ENCODE data around the gene MYBPC1. TPM values are rescaled to one million over a fixed set of nuclear protein-coding genes. Genes with fewer than 3 reads are reported as not detected.

Gene MYBPC1
- total RNA-seq, 5 donors from 2014 or later (not counting 1 experiment from before 2014, with no cell fraction given), result not detected

DNA sequence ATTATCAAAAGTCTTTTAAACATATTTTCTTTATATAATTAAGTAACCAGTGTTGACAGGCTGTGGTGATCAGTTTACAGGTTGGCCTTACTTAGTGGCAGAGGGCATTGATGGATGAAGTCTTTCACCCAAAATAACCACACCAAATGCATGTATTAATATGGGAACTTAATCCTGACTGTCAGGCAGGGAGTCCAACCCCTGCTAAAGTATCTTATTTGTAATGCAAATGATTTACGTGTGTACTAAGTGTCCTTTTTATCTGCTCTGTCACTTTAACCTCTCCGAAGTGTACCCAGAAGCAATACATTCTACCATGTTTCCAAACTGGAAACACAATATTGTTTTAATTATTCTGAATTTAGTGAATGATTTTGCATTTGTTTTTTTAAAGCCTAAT lies 1.4 kb downstream of the MYBPC1 start:
- no peaks in the 10 kb centered on the region for H3K4me1 ChIP-seq (ENCODE audit: control insufficient read depth in 1 of 2, extremely low read depth in 1 of 2, insufficient read depth in 2 of 2, low read length in 2 of 2)
- ChIA-PET CTCF (no interaction called here), POLR2A (no interaction called here)

GRCh38 chr12:101597164-101597563 lies 2.4 kb downstream of the MYBPC1 start:
- no peak overlapping the region for H3K27ac ChIP-seq (ENCODE audit: low read length)
- DNase-seq, result no peak
- no peaks in the 10 kb centered on the region for H3K36me3 Mint-ChIP-seq
- H3K9me3 ChIP-seq, result no peaks in the 10 kb centered on the region
- WGBS (ENCODE audit: insufficient coverage), result 50% methylated on average over 1 of the region's 2 CpGs
- peaks cover 0 to 3% of the 10 kb centered on the region in 2 experiments for H3K27me3 ChIP-seq (replicated peaks in 1 of 2; ENCODE audit: control insufficient read depth in 2 of 2, extremely low read depth in 1 of 2, insufficient read depth in 2 of 2, low read length in 1 of 2)
- ATAC-seq (replicated peaks in 1 of 4), result no peak
- H3K4me1 ChIP-seq (ENCODE audit: control insufficient read depth in 1 of 2, extremely low read depth in 1 of 2, insufficient read depth in 2 of 2, low read length in 2 of 2), result no peaks in the 10 kb centered on the region
- H3K27ac Mint-ChIP-seq, result no peak overlapping the region
- H3K9me3 Mint-ChIP-seq, result no peaks in the 10 kb centered on the region
- H3K4me1 Mint-ChIP-seq, result no peaks in the 10 kb centered on the region
- POLR2A ChIA-PET, result no interaction called here
- no peaks in the 10 kb centered on the region for H3K36me3 ChIP-seq (ENCODE audit: control insufficient read depth in 2 of 2, extremely low read depth in 1 of 2, insufficient read depth in 1 of 2, low read length in 1 of 2)
- H3K27me3 Mint-ChIP-seq, result peaks cover 0 to 3% of the 10 kb centered on the region in 2 donors
- no peak overlapping the region for H3K4me3 ChIP-seq (ENCODE audit: control insufficient read depth in 1 of 2, extremely low read depth in 1 of 2, low read length in 1 of 2)
- H3K4me3 Mint-ChIP-seq, result no peak overlapping the region
- CTCF ChIA-PET, result no interaction called here

More for the DNA sequence above, 1.4 kb downstream of the MYBPC1 start:
- no peak overlapping the region for H3K4me3 ChIP-seq (ENCODE audit: control insufficient read depth in 1 of 2, extremely low read depth in 1 of 2, low read length in 1 of 2)
- no peaks in the 10 kb centered on the region for H3K36me3 ChIP-seq (ENCODE audit: control insufficient read depth in 2 of 2, extremely low read depth in 1 of 2, insufficient read depth in 1 of 2, low read length in 1 of 2)
- no peaks in the 10 kb centered on the region for H3K36me3 Mint-ChIP-seq
- no CpG with 5 or more reads among the region's 2 CpGs for WGBS (ENCODE audit: insufficient coverage)
- H3K27me3 Mint-ChIP-seq, result peaks cover 0 to 1% of the 10 kb centered on the region in 2 donors
- no peak overlapping the region for H3K27ac Mint-ChIP-seq
- H3K27ac ChIP-seq (ENCODE audit: low read length), result no peak overlapping the region
- H3K27me3 ChIP-seq (replicated peaks in 1 of 2; ENCODE audit: control insufficient read depth in 2 of 2, extremely low read depth in 1 of 2, insufficient read depth in 2 of 2, low read length in 1 of 2), result peaks cover 0 to 3% of the 10 kb centered on the region in 2 experiments
- DNase-seq (no peak), ATAC-seq (replicated peaks in 1 of 4) (no peak)
- no peaks in the 10 kb centered on the region for H3K9me3 ChIP-seq
- H3K9me3 Mint-ChIP-seq, result no peaks in the 10 kb centered on the region
- H3K4me1 Mint-ChIP-seq, result no peaks in the 10 kb centered on the region
- no peak overlapping the region for H3K4me3 Mint-ChIP-seq

- ChIA-PET POLR2A (no interaction called here), CTCF (no interaction called here)
Observed at GRCh38 chr12:101598483-101598882, 3.7 kb downstream of the MYBPC1 start.

GRCh38 chr12:101599311-101599710 lies 4.5 kb downstream of the MYBPC1 start:
- H3K4me1 Mint-ChIP-seq, result no peaks in the 10 kb centered on the region
- H3K27me3 Mint-ChIP-seq, result peaks cover 0 to 3% of the 10 kb centered on the region in 2 donors
- no peaks in the 10 kb centered on the region for H3K36me3 ChIP-seq (ENCODE audit: control insufficient read depth in 2 of 2, extremely low read depth in 1 of 2, insufficient read depth in 1 of 2, low read length in 1 of 2)
- ChIA-PET POLR2A (no interaction called here), CTCF (no interaction called here)
- WGBS (ENCODE audit: insufficient coverage), result no CpG with 5 or more reads among the region's 1 CpG
- peaks cover 0 to 3% of the 10 kb centered on the region in 2 experiments for H3K27me3 ChIP-seq (replicated peaks in 1 of 2; ENCODE audit: control insufficient read depth in 2 of 2, extremely low read depth in 1 of 2, insufficient read depth in 2 of 2, low read length in 1 of 2)
- H3K27ac ChIP-seq (ENCODE audit: low read length), result no peak overlapping the region
- no peak overlapping the region for H3K4me3 Mint-ChIP-seq
- no peaks in the 10 kb centered on the region for H3K36me3 Mint-ChIP-seq
- H3K4me1 ChIP-seq (ENCODE audit: control insufficient read depth in 1 of 2, extremely low read depth in 1 of 2, insufficient read depth in 2 of 2, low read length in 2 of 2), result no peaks in the 10 kb centered on the region
- H3K4me3 ChIP-seq (ENCODE audit: control insufficient read depth in 1 of 2, extremely low read depth in 1 of 2, low read length in 1 of 2), result no peak overlapping the region
- ATAC-seq (replicated peaks in 1 of 4) (no peak), DNase-seq (no peak)
- no peaks in the 10 kb centered on the region for H3K9me3 Mint-ChIP-seq
- H3K27ac Mint-ChIP-seq, result no peak overlapping the region
- H3K9me3 ChIP-seq, result no peaks in the 10 kb centered on the region

More at GRCh38 chr12:101598483-101598882, 3.7 kb downstream of the MYBPC1 start:
- no peaks in the 10 kb centered on the region for H3K36me3 ChIP-seq (ENCODE audit: control insufficient read depth in 2 of 2, extremely low read depth in 1 of 2, insufficient read depth in 1 of 2, low read length in 1 of 2)
- no peaks in the 10 kb centered on the region for H3K9me3 ChIP-seq
- DNase-seq (no peak), ATAC-seq (replicated peaks in 1 of 4) (no peak)
- H3K4me1 ChIP-seq (ENCODE audit: control insufficient read depth in 1 of 2, extremely low read depth in 1 of 2, insufficient read depth in 2 of 2, low read length in 2 of 2), result no peaks in the 10 kb centered on the region
- peaks cover 0 to 3% of the 10 kb centered on the region in 2 experiments for H3K27me3 ChIP-seq (replicated peaks in 1 of 2; ENCODE audit: control insufficient read depth in 2 of 2, extremely low read depth in 1 of 2, insufficient read depth in 2 of 2, low read length in 1 of 2)
- no peak overlapping the region for H3K4me3 Mint-ChIP-seq
- H3K4me1 Mint-ChIP-seq, result no peaks in the 10 kb centered on the region
- no peaks in the 10 kb centered on the region for H3K9me3 Mint-ChIP-seq
- no peaks in the 10 kb centered on the region for H3K36me3 Mint-ChIP-seq
- H3K27me3 Mint-ChIP-seq, result peaks cover 0 to 3% of the 10 kb centered on the region in 2 donors
- no peak overlapping the region for H3K27ac ChIP-seq (ENCODE audit: low read length)
- H3K27ac Mint-ChIP-seq, result no peak overlapping the region
- no peak overlapping the region for H3K4me3 ChIP-seq (ENCODE audit: control insufficient read depth in 1 of 2, extremely low read depth in 1 of 2, low read length in 1 of 2)
- 78% methylated on average over 1 of the region's 3 CpGs for WGBS (ENCODE audit: insufficient coverage)

DNA sequence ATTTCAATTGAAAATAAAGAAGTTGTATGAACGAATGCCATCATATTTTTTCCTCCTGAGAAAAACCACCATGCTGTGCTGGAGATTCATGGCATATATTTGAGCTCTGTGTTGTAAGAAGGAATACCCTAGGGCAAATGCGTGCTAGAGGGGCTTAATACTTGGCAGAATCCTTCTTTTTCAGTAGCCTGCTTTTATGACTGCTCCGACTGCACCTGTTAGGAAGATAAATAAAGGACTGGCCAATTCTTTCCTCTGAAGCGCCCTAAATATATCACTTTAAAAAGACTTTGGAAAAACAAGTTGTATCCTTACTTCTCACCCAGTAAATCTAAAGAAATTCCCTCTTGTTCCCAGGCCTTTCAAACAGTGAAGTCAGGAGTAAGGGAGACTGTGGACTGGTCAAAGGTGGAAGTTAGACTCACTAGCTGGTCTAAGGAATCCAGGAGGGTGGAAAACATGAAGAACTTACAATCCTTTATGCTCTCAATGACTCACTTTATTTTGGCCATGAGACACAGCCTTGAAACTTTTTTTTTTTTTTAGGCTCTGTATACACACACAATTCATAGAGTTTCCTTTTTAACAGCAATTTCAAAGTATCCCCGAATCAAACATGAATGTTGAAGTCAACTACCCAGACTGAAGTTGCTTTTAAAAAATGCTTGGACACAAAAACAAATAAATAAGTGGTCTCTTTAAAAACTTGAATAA lies 5.2 kb downstream of the MYBPC1 start:
- ChIA-PET POLR2A (no interaction called here), CTCF (no interaction called here)
- H3K27me3 Mint-ChIP-seq, result peaks cover 0 to 3% of the 10 kb centered on the region in 2 donors
- no peak overlapping the region for H3K4me3 Mint-ChIP-seq
- H3K4me1 ChIP-seq (ENCODE audit: control insufficient read depth in 1 of 2, extremely low read depth in 1 of 2, insufficient read depth in 2 of 2, low read length in 2 of 2), result no peaks in the 10 kb centered on the region
- H3K9me3 ChIP-seq, result no peaks in the 10 kb centered on the region
- no peaks in the 10 kb centered on the region for H3K4me1 Mint-ChIP-seq
- no peaks in the 10 kb centered on the region for H3K9me3 Mint-ChIP-seq
- no peaks in the 10 kb centered on the region for H3K36me3 ChIP-seq (ENCODE audit: control insufficient read depth in 2 of 2, extremely low read depth in 1 of 2, insufficient read depth in 1 of 2, low read length in 1 of 2)
- no peak for DNase-seq
- 60% methylated on average over 1 of the region's 5 CpGs for WGBS (ENCODE audit: insufficient coverage)
- peaks cover 0 to 3% of the 10 kb centered on the region in 2 experiments for H3K27me3 ChIP-seq (replicated peaks in 1 of 2; ENCODE audit: control insufficient read depth in 2 of 2, extremely low read depth in 1 of 2, insufficient read depth in 2 of 2, low read length in 1 of 2)
- H3K27ac ChIP-seq (ENCODE audit: low read length), result no peak overlapping the region
- H3K4me3 ChIP-seq (ENCODE audit: control insufficient read depth in 1 of 2, extremely low read depth in 1 of 2, low read length in 1 of 2), result no peak overlapping the region
- no peak overlapping the region for H3K27ac Mint-ChIP-seq
- H3K36me3 Mint-ChIP-seq, result no peaks in the 10 kb centered on the region
- no peak for ATAC-seq (replicated peaks in 1 of 4)

DNA sequence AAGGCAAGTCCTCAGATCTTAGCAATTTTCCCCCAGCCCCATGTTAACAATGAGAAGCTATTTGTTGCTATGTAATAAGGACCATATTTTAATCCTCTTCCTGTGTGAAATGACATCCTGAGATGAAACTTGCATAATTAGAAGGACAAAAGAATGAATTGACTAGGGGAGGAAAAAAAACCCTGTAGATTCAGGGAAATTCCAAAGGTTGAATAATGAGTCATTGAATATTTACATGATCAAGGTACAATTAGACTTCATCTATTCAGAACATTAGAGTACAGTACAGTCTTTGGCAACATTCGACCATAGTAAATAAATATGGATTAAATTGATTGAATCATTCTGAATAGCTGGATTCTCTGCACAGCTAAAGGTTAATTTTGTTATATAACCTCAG lies 9.4 kb downstream of the MYBPC1 start:
- Histone ChIP-seq H3K36me3 (ENCODE audit: control insufficient read depth in 2 of 2, extremely low read depth in 1 of 2, insufficient read depth in 1 of 2, low read length in 1 of 2) (no peaks in the 10 kb centered on the region), H3K27ac (ENCODE audit: low read length) (no peak overlapping the region), H3K4me1 (ENCODE audit: control insufficient read depth in 1 of 2, extremely low read depth in 1 of 2, insufficient read depth in 2 of 2, low read length in 2 of 2) (no peaks in the 10 kb centered on the region), H3K4me3 (ENCODE audit: control insufficient read depth in 1 of 2, extremely low read depth in 1 of 2, low read length in 1 of 2) (no peak overlapping the region), H3K9me3 (no peaks in the 10 kb centered on the region), H3K27me3 (replicated peaks in 1 of 2; ENCODE audit: control insufficient read depth in 2 of 2, extremely low read depth in 1 of 2, insufficient read depth in 2 of 2, low read length in 1 of 2) (peaks cover 0 to 3% of the 10 kb centered on the region in 2 experiments)
- WGBS (ENCODE audit: insufficient coverage), result no CpG with 5 or more reads among the region's 1 CpG
- ChIA-PET CTCF (no interaction called here), POLR2A (interaction anchor here (0.5 to 0.7 kb wide), 2 partner anchors 84 to 187 kb away, joined by 3 to 4 read pairs; no protein-coding TSS in a partner anchor)
- DNase-seq (no peak), ATAC-seq (replicated peaks in 1 of 4) (no peak)
- Mint-ChIP-seq H3K27me3 (peaks cover 0 to 3% of the 10 kb centered on the region in 2 donors), H3K4me3 (no peak overlapping the region), H3K27ac (no peak overlapping the region), H3K36me3 (no peaks in the 10 kb centered on the region), H3K4me1 (no peaks in the 10 kb centered on the region), H3K9me3 (no peaks in the 10 kb centered on the region)
